GM12865 (cell line): ENCODE data around the gene TNNT1.

Experiments
- DNase-seq: peaks from one replicate; pipeline ENCODE4 v3.0.0; 2010; ENCODE audit warnings: low read depth
- H3K4me3 ChIP-seq: 2 replicates; pipeline ENCODE4 v1.5.1; 2011; ENCODE audit warnings: mild to moderate bottlenecking, low read depth, low read length, control low read depth
- TF ChIP-seq, protein P1 (sequence below): IDR thresholded peaks from 2 replicates; pipeline ENCODE4 v1.5.1; 2011; ENCODE audit warnings: low read length, control low read depth, low read depth, inconsistent platforms; ENCODE audit not compliant: insufficient read depth; ENCODE audit errors: missing control alignments

TNNT1 gene, protein sequence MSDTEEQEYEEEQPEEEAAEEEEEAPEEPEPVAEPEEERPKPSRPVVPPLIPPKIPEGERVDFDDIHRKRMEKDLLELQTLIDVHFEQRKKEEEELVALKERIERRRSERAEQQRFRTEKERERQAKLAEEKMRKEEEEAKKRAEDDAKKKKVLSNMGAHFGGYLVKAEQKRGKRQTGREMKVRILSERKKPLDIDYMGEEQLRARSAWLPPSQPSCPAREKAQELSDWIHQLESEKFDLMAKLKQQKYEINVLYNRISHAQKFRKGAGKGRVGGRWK

DNA sequence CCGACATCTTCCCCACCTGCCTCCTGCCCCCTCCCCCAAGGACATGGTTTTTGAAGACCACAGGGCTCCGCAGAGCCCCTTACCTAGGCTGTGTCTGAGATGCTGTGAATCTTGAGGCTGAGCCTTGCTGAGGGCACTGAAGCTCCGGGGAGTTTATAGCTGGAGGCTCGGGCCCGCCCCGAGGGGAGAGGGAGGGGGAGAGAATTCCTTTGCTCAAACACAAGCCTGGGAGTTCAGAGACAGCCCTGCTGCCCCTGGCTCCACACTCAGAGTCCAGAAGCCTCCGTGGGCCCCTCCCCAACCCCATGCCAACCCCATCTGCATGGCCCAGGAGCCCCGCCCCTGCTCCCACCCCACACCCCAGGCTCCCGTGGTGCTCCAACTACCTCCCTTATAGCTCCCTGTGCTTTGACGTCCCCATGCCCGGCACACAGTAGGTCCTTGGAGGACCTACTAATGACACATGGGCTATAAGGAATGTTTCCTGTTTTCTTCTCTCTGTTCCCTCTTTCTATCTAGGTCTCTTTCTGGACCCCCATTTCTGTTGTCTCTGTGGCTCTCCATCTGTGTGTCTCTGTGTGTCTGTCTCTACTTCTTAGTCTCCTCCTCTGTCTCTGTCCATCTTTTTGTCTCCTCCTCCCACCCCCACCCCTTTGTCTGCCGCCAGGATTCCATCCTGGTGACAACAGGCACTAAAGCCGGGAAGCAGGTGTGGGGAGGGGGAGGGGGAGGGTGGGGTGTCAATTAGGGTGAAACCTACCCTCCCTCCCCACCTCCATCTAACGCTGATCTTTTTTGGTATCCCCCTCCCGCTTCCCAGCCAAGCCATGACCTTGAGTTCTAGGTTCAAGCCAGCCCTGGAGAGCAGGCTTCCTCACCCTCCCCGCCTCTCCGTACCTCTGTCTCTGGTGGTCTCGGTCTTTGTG, at the start of gene TNNT1:
TNNT1 (minus strand) TSS at position 129 of the 926 bp plus-strand sequence. CDS start 2,049 bp downstream, outside the sequence.
- H3K4me3 ChIP-seq, result no peak within 1 kb of the TSS
- TF ChIP-seq, protein P1, sequence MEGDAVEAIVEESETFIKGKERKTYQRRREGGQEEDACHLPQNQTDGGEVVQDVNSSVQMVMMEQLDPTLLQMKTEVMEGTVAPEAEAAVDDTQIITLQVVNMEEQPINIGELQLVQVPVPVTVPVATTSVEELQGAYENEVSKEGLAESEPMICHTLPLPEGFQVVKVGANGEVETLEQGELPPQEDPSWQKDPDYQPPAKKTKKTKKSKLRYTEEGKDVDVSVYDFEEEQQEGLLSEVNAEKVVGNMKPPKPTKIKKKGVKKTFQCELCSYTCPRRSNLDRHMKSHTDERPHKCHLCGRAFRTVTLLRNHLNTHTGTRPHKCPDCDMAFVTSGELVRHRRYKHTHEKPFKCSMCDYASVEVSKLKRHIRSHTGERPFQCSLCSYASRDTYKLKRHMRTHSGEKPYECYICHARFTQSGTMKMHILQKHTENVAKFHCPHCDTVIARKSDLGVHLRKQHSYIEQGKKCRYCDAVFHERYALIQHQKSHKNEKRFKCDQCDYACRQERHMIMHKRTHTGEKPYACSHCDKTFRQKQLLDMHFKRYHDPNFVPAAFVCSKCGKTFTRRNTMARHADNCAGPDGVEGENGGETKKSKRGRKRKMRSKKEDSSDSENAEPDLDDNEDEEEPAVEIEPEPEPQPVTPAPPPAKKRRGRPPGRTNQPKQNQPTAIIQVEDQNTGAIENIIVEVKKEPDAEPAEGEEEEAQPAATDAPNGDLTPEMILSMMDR, result no peak
- no peak for DNase-seq

DNA sequence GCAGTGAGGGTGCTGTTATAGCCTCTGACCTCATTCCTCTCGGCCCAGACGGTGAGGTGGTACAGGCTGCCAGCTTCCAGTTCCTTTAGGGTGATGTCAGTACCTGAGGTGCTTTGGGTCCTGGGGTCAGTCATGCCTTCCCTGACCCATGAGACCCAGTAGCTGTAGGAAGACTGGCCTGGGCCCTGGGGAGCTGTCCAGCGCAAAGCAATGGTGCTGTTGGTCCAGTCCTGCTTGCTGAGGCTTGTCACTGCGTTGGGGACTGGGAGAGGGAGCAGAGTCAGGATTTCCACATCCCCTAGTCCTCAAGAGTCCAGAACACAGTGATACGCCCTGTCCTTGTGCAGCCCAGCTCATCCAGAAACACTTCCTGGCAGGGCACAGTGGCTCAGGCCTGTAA, 49.6 kb upstream of the TNNT1 start:
- no peak for DNase-seq
- H3K4me3 ChIP-seq, result no peak overlapping the region
- TF ChIP-seq, protein P1, result no peak

DNA sequence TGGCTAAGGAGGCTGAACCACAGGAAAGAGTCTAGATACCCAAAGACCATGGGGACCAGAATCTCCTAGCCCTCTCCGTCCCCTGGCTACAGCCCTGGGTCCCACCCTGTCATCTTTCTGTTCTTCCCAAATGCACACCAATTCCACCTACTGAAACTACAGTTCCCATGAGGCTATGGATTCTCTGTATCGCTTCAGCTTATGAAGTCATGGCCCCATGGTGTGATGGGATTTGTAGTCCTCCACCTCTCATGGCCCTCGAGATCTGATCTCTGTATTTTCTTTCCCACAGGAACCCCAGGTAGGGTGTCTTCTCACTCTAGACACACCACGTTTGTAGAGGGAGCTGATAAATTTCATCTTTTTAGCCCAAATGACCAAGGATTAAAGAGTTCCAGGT, 48.5 kb upstream of the TNNT1 start:
- TF ChIP-seq, protein P1, result no peak
- peak; percentile 42 for DNase-seq
- H3K4me3 ChIP-seq, result no peak overlapping the region

DNA sequence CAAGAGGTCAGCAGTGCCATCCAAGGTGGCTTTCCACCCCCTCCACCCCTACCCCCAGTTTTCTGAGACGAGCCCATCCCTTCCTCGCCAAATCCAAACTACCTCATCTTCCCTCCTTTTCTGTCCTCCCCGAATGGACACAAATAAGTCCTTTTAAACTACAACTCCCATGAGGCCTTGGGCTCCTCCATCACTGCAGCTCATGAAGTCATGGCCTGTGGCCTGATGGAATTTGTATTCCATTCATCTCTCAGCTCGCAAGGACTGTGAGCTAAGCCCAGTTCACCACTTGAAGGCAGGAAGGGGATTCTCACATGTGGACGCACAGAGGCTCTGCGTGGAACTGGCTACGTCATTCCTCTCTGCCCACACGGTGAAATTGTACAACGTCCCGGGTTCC, 47.8 kb upstream of the TNNT1 start:
- TF ChIP-seq, protein P1, result no peak
- no peak for DNase-seq
- no peak overlapping the region for H3K4me3 ChIP-seq

DNA sequence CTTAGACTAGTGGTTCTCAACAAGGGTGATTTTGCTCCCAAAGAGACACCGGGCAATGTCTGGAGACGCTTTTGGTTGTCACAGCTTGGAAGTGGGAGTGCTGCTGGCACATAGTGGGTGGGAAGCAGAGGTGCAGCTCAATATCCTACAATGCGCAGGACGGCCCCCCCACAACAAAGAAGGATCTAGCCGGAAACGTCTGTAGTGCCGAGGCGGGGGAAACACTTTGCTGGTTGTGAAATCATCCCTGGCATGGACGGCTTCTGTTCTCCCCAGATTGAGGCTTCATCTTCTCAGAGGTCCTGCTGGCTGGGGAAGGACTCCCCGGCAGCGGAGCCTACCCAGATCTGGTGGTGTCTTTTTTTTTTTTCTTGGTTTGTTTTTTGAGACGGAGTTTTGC, 44.5 kb upstream of the TNNT1 start:
- H3K4me3 ChIP-seq, result no peak overlapping the region
- TF ChIP-seq, protein P1, result no peak
- DNase-seq, result no peak

DNA sequence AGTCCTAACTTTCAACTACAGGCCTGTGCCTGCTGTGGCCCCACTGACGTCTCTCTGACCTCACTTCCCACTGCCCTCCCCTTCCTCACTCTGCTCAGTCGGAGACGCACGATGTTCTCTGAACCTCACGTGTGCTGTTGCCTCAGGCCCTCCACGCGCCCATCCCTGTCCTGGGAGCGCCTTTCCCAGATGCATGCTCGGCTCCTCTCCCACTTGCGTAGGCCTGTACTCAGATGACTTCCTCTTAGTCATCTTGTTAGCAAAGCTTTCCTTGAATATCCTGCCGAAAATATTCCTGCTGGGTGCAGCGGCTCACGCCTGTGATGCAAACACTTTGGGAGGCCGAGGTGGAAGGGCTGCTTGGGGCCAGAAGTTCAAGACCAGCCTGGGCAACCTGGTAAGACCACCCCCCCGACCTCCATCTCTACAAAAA, 40.4 kb upstream of the TNNT1 start:
- H3K4me3 ChIP-seq, result no peak overlapping the region
- no peak for DNase-seq
- TF ChIP-seq, protein P1, result no peak
